SK-N-SH (cell line): ENCODE results near the gene ESRRG. TPM values are rescaled to one million over a fixed set of nuclear protein-coding genes. Genes with fewer than 3 reads are reported as not detected.

ENCODE experiments used
- CTCF ChIA-PET: fragments of 300-600, 350-600 bp; formaldehyde crosslinking; extraction: SDS; loops from one replicate; lab custom pipeline; 2021; lab: Yijun Ruan, JAX
- POLR2A ChIA-PET: fragments of 350-600 bp; sonication (Branson Sonifier 250); formaldehyde crosslinking; extraction: SDS; loops from one replicate; lab custom pipeline; 2020; ENCODE audit warnings: antibody characterized with exemption, inconsistent platforms; lab: Yijun Ruan, JAX
- DNase-seq: peaks from one replicate; pipeline ENCODE4 v3.0.0; 2012
- H2AFZ ChIP-seq: fragments of 200-600 bp; sonication (generic); 2 replicates; pipeline ENCODE4 v1.8.1; 2016; ENCODE audit warnings: antibody characterized with exemption, mild to moderate bottlenecking, low read depth
- H3F3A ChIP-seq: fragments of 200-600 bp; sonication (generic); replicated peaks from 2 replicates; pipeline ENCODE3; 2016; ENCODE audit warnings: antibody characterized with exemption, mild to moderate bottlenecking; ENCODE audit not compliant: insufficient read depth
- H3K27ac ChIP-seq, 2 experiments: fragments of 200-500 bp in 1 of 2; fragments of 200-600 bp in 1 of 2; sonication (Bioruptor generic) in 1 of 2; sonication (generic), shearing (Covaris generic) in 1 of 2; 2 replicates each; pipeline versions ENCODE4 v1.5.1 to v1.6.1; 2014 to 2016; ENCODE audit warnings: low read depth in 2 of 2, inconsistent platforms in 1 of 2, low read length in 1 of 2, mild to moderate bottlenecking in 1 of 2, mixed read lengths in 1 of 2
- H3K27me3 ChIP-seq: fragments of 200-600 bp; sonication (generic), shearing (Covaris generic); 2 replicates; pipeline ENCODE4 v1.6.1; 2016; ENCODE audit warnings: mixed run types; ENCODE audit not compliant: insufficient read depth
- H3K36me3 ChIP-seq, 2 experiments: fragments of 200-500 bp in 1 of 2; fragments of 200-600 bp in 1 of 2; sonication (Bioruptor generic) in 1 of 2; sonication (generic) in 1 of 2; replicated peaks in 1 of 2; 2 replicates each; pipeline versions ENCODE3 to v1.5.1; 2014 to 2016; ENCODE audit warnings: low read length in 1 of 2, mild to moderate bottlenecking in 1 of 2; ENCODE audit not compliant: insufficient read depth in 2 of 2, control insufficient read depth in 1 of 2
- H3K4me1 ChIP-seq, 2 experiments: fragments of 200-500 bp in 1 of 2; fragments of 200-600 bp in 1 of 2; sonication (Bioruptor generic) in 1 of 2; sonication (generic), shearing (Covaris generic) in 1 of 2; 2 replicates each; pipeline versions ENCODE4 v1.5.1 to v1.6.1; 2014 to 2016; ENCODE audit warnings: low read depth in 1 of 2, low read length in 1 of 2, mixed run types in 1 of 2; ENCODE audit not compliant: insufficient read depth in 2 of 2, control insufficient read depth in 1 of 2
- H3K4me2 ChIP-seq: fragments of 200-600 bp; sonication (generic), shearing (Covaris generic); 2 replicates; pipeline ENCODE4 v1.6.1; 2017; ENCODE audit warnings: mixed run types
- H3K4me3 ChIP-seq, 2 experiments: fragments of 200-500 bp in 1 of 2; fragments of 200-600 bp in 1 of 2; sonication (Bioruptor generic) in 1 of 2; sonication (generic), shearing (Covaris generic) in 1 of 2; 2 replicates each; pipeline versions ENCODE4 v1.5.1 to v1.8.1; 2014 to 2016; ENCODE audit warnings: low read depth in 2 of 2, inconsistent platforms in 1 of 2, low read length in 1 of 2, mild to moderate bottlenecking in 1 of 2, mixed read lengths in 1 of 2, moderate library complexity in 1 of 2
- H3K79me2 ChIP-seq: fragments of 200-600 bp; sonication (generic); 2 replicates; pipeline ENCODE4 v1.8.1; 2017; ENCODE audit warnings: mild to moderate bottlenecking; ENCODE audit not compliant: insufficient read depth
- H3K9ac ChIP-seq: fragments of 200-600 bp; sonication (generic); 2 replicates; pipeline ENCODE4 v1.6.1; 2017; ENCODE audit warnings: mixed run types
- H3K9me2 ChIP-seq: fragments of 200-600 bp; sonication (generic); 2 replicates; pipeline ENCODE4 v1.6.1; 2017; ENCODE audit warnings: mixed run types
- H3K9me3 ChIP-seq: fragments of 200-600 bp; sonication (generic); 2 replicates; pipeline ENCODE4 v1.6.1; 2017; ENCODE audit warnings: mixed run types, mild to moderate bottlenecking, moderate library complexity
- H4K20me1 ChIP-seq: fragments of 200-600 bp; sonication (generic); 2 replicates; pipeline ENCODE4 v1.6.1; 2017; ENCODE audit warnings: mild to moderate bottlenecking, mixed run types; ENCODE audit not compliant: insufficient read depth
- CTCF ChIP-seq: fragments of 200-600 bp; sonication (generic); IDR thresholded peaks from 2 replicates; pipeline ENCODE4 v1.6.1; 2017; ENCODE audit warnings: antibody characterized with exemption, mild to moderate bottlenecking, moderate library complexity
- ELF1 ChIP-seq: IDR thresholded peaks from 2 replicates; pipeline ENCODE4 v1.4.0; 2012
- EZH2phosphoT487 ChIP-seq: fragments of 200-600 bp; sonication (generic); IDR thresholded peaks from 2 replicates; pipeline ENCODE4 v1.6.1; 2017; ENCODE audit warnings: low read depth, mixed run types, mild to moderate bottlenecking, antibody characterized with exemption, moderate library complexity, borderline replicate concordance
- FOSL2 ChIP-seq: IDR thresholded peaks from 2 replicates; pipeline ENCODE4 v1.4.0; 2012; ENCODE audit warnings: low read depth, mild to moderate bottlenecking, moderate library complexity, borderline replicate concordance
- FOXJ3 ChIP-seq: sonication (generic); formaldehyde crosslinking; IDR thresholded peaks from 2 replicates; pipeline ENCODE4 v1.5.1; 2020; ENCODE audit warnings: mild to moderate bottlenecking, missing genetic modification reagents
- FOXM1 ChIP-seq: IDR thresholded peaks from 2 replicates; pipeline ENCODE4 v1.4.0; 2012; ENCODE audit warnings: low read depth, mild to moderate bottlenecking
- GABPA ChIP-seq: IDR thresholded peaks from 2 replicates; pipeline ENCODE4 v1.4.0; 2012; ENCODE audit warnings: low read depth, mild to moderate bottlenecking
- GATA2 ChIP-seq: sonication (generic); formaldehyde crosslinking; IDR thresholded peaks from 2 replicates; pipeline ENCODE4 v1.5.0; 2020; ENCODE audit warnings: mild to moderate bottlenecking, missing genetic modification reagents
- MXI1 ChIP-seq: IDR thresholded peaks from 2 replicates; pipeline ENCODE4 v1.6.1; 2012; ENCODE audit warnings: mild to moderate bottlenecking, low read depth, low read length, improper control_type of control experiment
- NFIC ChIP-seq: IDR thresholded peaks from 2 replicates; pipeline ENCODE4 v1.4.0; 2012; ENCODE audit warnings: borderline replicate concordance
- RAD21 ChIP-seq: IDR thresholded peaks from 2 replicates; pipeline ENCODE4 v1.6.1; 2012; ENCODE audit warnings: mild to moderate bottlenecking, low read length
- RCOR1 ChIP-seq: fragments of 150-350 bp; IDR thresholded peaks from 2 replicates; pipeline ENCODE4 v1.6.1; 2017; ENCODE audit warnings: antibody characterized with exemption, low read length
- RXRA ChIP-seq: IDR thresholded peaks from 2 replicates; pipeline ENCODE4 v1.4.0; 2012; ENCODE audit warnings: low read depth, mild to moderate bottlenecking, borderline replicate concordance
- SMC3 ChIP-seq: IDR thresholded peaks from 2 replicates; pipeline ENCODE4 v1.6.1; 2012; ENCODE audit warnings: low read depth, low read length, improper control_type of control experiment
- TAF1 ChIP-seq: IDR thresholded peaks from 2 replicates; pipeline ENCODE4 v1.6.1; 2012; ENCODE audit warnings: low read depth, mild to moderate bottlenecking, low read length, moderate library complexity, borderline replicate concordance
- TEAD4 ChIP-seq: IDR thresholded peaks from 2 replicates; pipeline ENCODE4 v1.4.0; 2012; ENCODE audit warnings: mild to moderate bottlenecking, borderline replicate concordance; ENCODE audit not compliant: insufficient read depth
- USF1 ChIP-seq: IDR thresholded peaks from 2 replicates; pipeline ENCODE4 v1.4.0; 2012; ENCODE audit warnings: low read depth, borderline replicate concordance
- ZBTB33 ChIP-seq: IDR thresholded peaks from 2 replicates; pipeline ENCODE4 v1.4.0; 2012; ENCODE audit warnings: low read depth, borderline replicate concordance
- WGBS: methylation state at CpG from one replicate; pipeline ENCODE4 v1.1.6; 2017; ENCODE audit warnings: low lambda C conversion rate; 5-methylcytosine and 5-hydroxymethylcytosine counted together
- polyA plus RNA-seq, 3 experiments: library from polyadenylated mRNA; depleted of rRNA; stranded (reverse); fragments of >200 nt; gene quantifications; 2 replicates each; pipeline ENCODE4 v1.2.3, GENCODE V29; 2012
- TF ChIP-seq, protein P1 (sequence below): fragments of 150-350 bp; IDR thresholded peaks from 2 replicates; pipeline ENCODE4 v1.6.1; 2016; ENCODE audit warnings: mild to moderate bottlenecking, low read depth, low read length
- TF ChIP-seq, protein P2 (sequence below): IDR thresholded peaks from 2 replicates; pipeline ENCODE4; 2012

The ESRRG gene
- polyA plus RNA-seq, 1 of the 3 experiments (the other 2 are of a cell fraction), result 0.26 TPM

DNA sequence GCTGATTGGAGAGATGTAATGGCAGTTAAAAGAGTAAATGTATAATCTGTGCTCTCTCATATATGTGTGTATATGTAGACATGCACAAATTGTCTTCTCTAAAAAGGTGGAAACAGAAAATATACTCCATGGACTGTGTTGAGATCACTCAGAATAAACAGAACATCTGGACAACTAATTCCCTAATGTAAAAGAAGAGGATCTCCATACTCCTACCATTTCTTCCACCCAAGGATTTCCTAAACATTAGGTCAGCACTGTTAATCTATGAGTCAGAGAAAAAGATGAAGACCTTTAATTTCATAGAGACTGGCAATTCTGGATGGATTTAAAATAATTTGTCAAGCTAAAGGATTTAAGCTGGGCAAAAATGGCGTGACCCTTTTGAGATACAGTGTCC, 80.1 kb downstream of the ESRRG start:
- H2AFZ ChIP-seq, result no peak overlapping the region
- H3K36me3 ChIP-seq, result no peaks in the 10 kb centered on the region
- WGBS, result 71% methylated on average over 1 of the region's 1 CpG
- no peak overlapping the region for H3K4me3 ChIP-seq
- H3K27ac ChIP-seq, result no peak overlapping the region
- POLR2A ChIA-PET, result no interaction called here
- peaks cover 0 to 3% of the 10 kb centered on the region in 2 experiments; a peak in 2 of 4 replicates for H3K4me1 ChIP-seq
- H3K9me3 ChIP-seq, result no peaks in the 10 kb centered on the region
- H3K79me2 ChIP-seq, result no peaks in the 10 kb centered on the region
- no peak overlapping the region for H3K4me2 ChIP-seq
- no peak for DNase-seq
- H3K9ac ChIP-seq, result no peak overlapping the region
- H3K9me2 ChIP-seq, result no peaks in the 10 kb centered on the region
- H3F3A ChIP-seq, result no peaks in the 10 kb centered on the region
- no peaks in the 10 kb centered on the region for H4K20me1 ChIP-seq
- TF ChIP-seq GATA2 (CRISPR knock-in tag), result no peak
- TF ChIP-seq FOXM1, result no peak
- no peak for TF ChIP-seq TEAD4
- no peak for TF ChIP-seq RXRA
- no peak for TF ChIP-seq RCOR1
- no peak for TF ChIP-seq NFIC
- TF ChIP-seq, all 33 proteins: peak for 0
- H3K27me3 ChIP-seq, result no peaks in the 10 kb centered on the region
- CTCF ChIA-PET, result interaction anchor here (1.1 kb wide), 1 partner anchor 42 kb away, joined by 3 read pairs; no protein-coding TSS in a partner anchor

DNA sequence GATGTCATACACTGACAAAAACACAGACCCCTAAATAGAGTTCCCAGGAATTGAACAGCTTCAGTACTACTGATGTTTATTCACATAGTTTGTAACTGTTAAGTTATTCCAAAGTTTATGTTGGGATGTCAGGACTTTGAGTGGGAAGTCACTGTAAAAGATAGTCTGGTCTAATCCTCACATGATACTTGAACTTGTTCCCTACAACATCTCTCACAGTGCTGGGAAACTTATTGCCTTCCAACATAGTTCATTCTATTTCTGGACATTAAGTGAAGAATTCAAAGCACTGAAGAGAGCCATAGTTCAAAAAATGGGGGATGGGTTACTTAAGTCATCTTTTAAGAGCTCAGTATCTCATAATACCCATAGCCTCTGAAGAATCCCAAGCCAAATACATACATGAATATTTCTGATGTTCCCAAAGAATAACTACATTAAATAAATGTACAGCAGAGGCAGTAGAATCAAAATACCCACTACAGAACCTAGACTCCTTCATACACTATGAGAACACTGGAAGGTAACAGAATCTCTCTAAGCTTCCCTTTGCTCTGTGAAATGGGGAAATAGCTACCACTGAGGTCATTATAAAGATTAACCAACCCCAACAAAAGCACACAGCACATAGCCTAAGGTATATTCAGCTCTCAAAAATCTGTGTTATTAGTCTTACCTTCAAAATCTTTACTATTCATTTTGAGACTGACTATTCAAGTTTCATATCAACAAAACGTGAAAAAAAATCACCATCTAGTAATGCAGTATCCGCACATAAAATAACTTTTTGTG, 81.4 kb downstream of the ESRRG start:
- 62% methylated on average over 2 of the region's 2 CpGs for WGBS
- ChIA-PET CTCF (interaction anchor here (1.0 to 1.2 kb wide), 3 partner anchors 27 to 101 kb away, joined by 3 read pairs; no protein-coding TSS in a partner anchor), POLR2A (no interaction called here)
- H3K27me3 ChIP-seq, result no peaks in the 10 kb centered on the region
- H4K20me1 ChIP-seq, result no peaks in the 10 kb centered on the region
- H3K4me3 ChIP-seq, result no peak overlapping the region
- no peak overlapping the region for H3K27ac ChIP-seq
- no peaks in the 10 kb centered on the region for H3K79me2 ChIP-seq
- H3K4me1 ChIP-seq, result no peaks in the 10 kb centered on the region
- H2AFZ ChIP-seq, result no peak overlapping the region
- no peaks in the 10 kb centered on the region for H3K36me3 ChIP-seq
- no peaks in the 10 kb centered on the region for H3K9me3 ChIP-seq
- no peak for DNase-seq
- H3K9ac ChIP-seq, result no peak overlapping the region
- H3K9me2 ChIP-seq, result no peaks in the 10 kb centered on the region
- no peaks in the 10 kb centered on the region for H3F3A ChIP-seq
- no peak overlapping the region for H3K4me2 ChIP-seq
- TF ChIP-seq, protein P1, sequence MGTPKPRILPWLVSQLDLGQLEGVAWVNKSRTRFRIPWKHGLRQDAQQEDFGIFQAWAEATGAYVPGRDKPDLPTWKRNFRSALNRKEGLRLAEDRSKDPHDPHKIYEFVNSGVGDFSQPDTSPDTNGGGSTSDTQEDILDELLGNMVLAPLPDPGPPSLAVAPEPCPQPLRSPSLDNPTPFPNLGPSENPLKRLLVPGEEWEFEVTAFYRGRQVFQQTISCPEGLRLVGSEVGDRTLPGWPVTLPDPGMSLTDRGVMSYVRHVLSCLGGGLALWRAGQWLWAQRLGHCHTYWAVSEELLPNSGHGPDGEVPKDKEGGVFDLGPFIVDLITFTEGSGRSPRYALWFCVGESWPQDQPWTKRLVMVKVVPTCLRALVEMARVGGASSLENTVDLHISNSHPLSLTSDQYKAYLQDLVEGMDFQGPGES, result no peak
- TF ChIP-seq ZBTB33 (no peak), GATA2 (CRISPR knock-in tag) (no peak), RAD21 (no peak), NFIC (no peak), GABPA (no peak), SMC3 (no peak), EZH2phosphoT487 (no peak), TAF1 (no peak), RCOR1 (no peak), FOSL2 (no peak), FOXJ3 (no peak), TEAD4 (no peak), CTCF (no peak), MXI1 (no peak), USF1 (no peak), ELF1 (no peak)
- TF ChIP-seq, protein P2, sequence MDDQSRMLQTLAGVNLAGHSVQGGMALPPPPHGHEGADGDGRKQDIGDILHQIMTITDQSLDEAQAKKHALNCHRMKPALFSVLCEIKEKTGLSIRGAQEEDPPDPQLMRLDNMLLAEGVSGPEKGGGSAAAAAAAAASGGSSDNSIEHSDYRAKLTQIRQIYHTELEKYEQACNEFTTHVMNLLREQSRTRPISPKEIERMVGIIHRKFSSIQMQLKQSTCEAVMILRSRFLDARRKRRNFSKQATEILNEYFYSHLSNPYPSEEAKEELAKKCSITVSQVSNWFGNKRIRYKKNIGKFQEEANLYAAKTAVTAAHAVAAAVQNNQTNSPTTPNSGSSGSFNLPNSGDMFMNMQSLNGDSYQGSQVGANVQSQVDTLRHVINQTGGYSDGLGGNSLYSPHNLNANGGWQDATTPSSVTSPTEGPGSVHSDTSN, result no peak
